GM12878 (cell line): ENCODE measurements around the gene MAT2B. TPM values are rescaled to one million over a fixed set of nuclear protein-coding genes. Genes with fewer than 3 reads are reported as not detected.

Source experiments
- ATAC-seq: fragments of 200-7000 bp; cut with Tn5 transposase; 3 replicates; pipeline ENCODE4 v1.9.1; 2020; ENCODE audit warnings: mild to moderate bottlenecking, moderate library complexity
- BruUV-seq: library from RNA; stranded (reverse); fragments of 400-500 nt; replicated peaks from 2 replicates; lab custom pipeline; 2021; lab: Mats Ljungman, UMichigan
- CTCF ChIA-PET: fragments of 300-600 bp; sonication (Branson Sonifier 250); formaldehyde crosslinking; extraction: SDS; loops from one replicate; lab custom pipeline; 2021; ENCODE audit warnings: inconsistent platforms; lab: Yijun Ruan, JAX
- POLR2A ChIA-PET: fragments of 350-600 bp; formaldehyde crosslinking; extraction: SDS; loops from one replicate; lab custom pipeline; 2021; ENCODE audit warnings: inconsistent platforms; lab: Charles Lee
- RAD21 ChIA-PET: fragments of 300-600 bp; sonication (Branson Sonifier 250); formaldehyde crosslinking; loops from one replicate; lab custom pipeline; 2023; ENCODE audit warnings: antibody characterized with exemption; ENCODE audit not compliant: unreplicated experiment; lab: Charles Lee
- SMC1A ChIA-PET: fragments of 300-600 bp; sonication (Branson Sonifier 250); formaldehyde crosslinking; loops from one replicate; lab custom pipeline; 2023; ENCODE audit not compliant: unreplicated experiment, uncharacterized antibody; lab: Charles Lee
- DNase-seq: peaks from one replicate; pipeline ENCODE4 v3.0.0-alpha.2; 2011; ENCODE audit warnings: low read depth, low spot score
- FAIRE-seq: peaks from 3 replicates; lab custom pipeline; 2011; peaks lifted over from hg19 to GRCh38; lab: Jason Lieb, UNC
- H2AFZ ChIP-seq: 2 replicates; pipeline ENCODE4 v1.6.0; 2011; ENCODE audit warnings: low read depth, low read length, control low read depth; ENCODE audit not compliant: control insufficient read depth
- H3K27ac ChIP-seq: 2 replicates; pipeline ENCODE4 v1.5.1; 2011; ENCODE audit warnings: control low read depth; ENCODE audit not compliant: control insufficient read depth, insufficient read depth
- H3K27me3 ChIP-seq, 2 experiments: replicated peaks in 1 of 2; 2 replicates each; pipeline versions ENCODE4 v1.6.0 to v1.6.1; 2011; ENCODE audit warnings: low read length in 1 of 2; ENCODE audit not compliant: control insufficient read depth in 2 of 2, insufficient read depth in 2 of 2
- H3K36me3 ChIP-seq, 2 experiments: 2 replicates each; pipeline ENCODE4 v1.5.1; 2011; ENCODE audit warnings: low read length in 1 of 2; ENCODE audit not compliant: control insufficient read depth in 2 of 2, insufficient read depth in 2 of 2
- H3K4me1 ChIP-seq: 2 replicates; pipeline ENCODE4 v1.6.1; 2011; ENCODE audit warnings: mild to moderate bottlenecking, low read length, moderate library complexity, mixed read lengths; ENCODE audit not compliant: control insufficient read depth, insufficient read depth
- H3K4me2 ChIP-seq: 2 replicates; pipeline ENCODE4 v1.6.0; 2011; ENCODE audit warnings: control low read depth; ENCODE audit not compliant: control insufficient read depth, insufficient read depth
- H3K4me3 ChIP-seq: fragments of 200-600 bp; sonication (generic); 2 replicates; pipeline ENCODE4 v1.5.1; 2016
- H3K79me2 ChIP-seq: 2 replicates; pipeline ENCODE4 v1.6.0; 2011; ENCODE audit warnings: low read length; ENCODE audit not compliant: control insufficient read depth, insufficient read depth
- H3K9ac ChIP-seq: 2 replicates; pipeline ENCODE4 v1.8.0; 2011; ENCODE audit warnings: low read length, control low read depth, mixed read lengths; ENCODE audit not compliant: control insufficient read depth, insufficient read depth
- H3K9me3 ChIP-seq: replicated peaks from 3 replicates; pipeline ENCODE4 v1.5.1; 2011; ENCODE audit warnings: mild to moderate bottlenecking, low read length; ENCODE audit not compliant: control insufficient read depth, insufficient read depth
- H4K20me1 ChIP-seq: 2 replicates; pipeline ENCODE4 v1.6.0; 2011; ENCODE audit not compliant: control insufficient read depth, insufficient read depth
- CBX5 ChIP-seq: sonication (generic); IDR thresholded peaks from 2 replicates; pipeline ENCODE4 v1.6.1; 2016; ENCODE audit warnings: low read depth, moderate library complexity, mild to moderate bottlenecking, inconsistent platforms
- CHD1 ChIP-seq: IDR thresholded peaks from 2 replicates; pipeline ENCODE4 v1.6.1; 2012; ENCODE audit warnings: low read depth, low read length, improper control_type of control experiment
- DPF2 ChIP-seq: fragments of 450-650 bp; IDR thresholded peaks from 2 replicates; pipeline ENCODE4 v1.6.1; 2017; ENCODE audit warnings: mild to moderate bottlenecking
- MEF2A ChIP-seq: IDR thresholded peaks from 2 replicates; pipeline ENCODE4 v1.6.1; 2011; ENCODE audit warnings: low read depth, mild to moderate bottlenecking, low read length, moderate library complexity; ENCODE audit not compliant: insufficient read depth
- TAF1 ChIP-seq: IDR thresholded peaks from 2 replicates; pipeline ENCODE4 v1.6.1; 2011; ENCODE audit warnings: mild to moderate bottlenecking, low read depth, low read length, borderline replicate concordance
- TBL1XR1 ChIP-seq: IDR thresholded peaks from 2 replicates; pipeline ENCODE4 v1.6.1; 2012; ENCODE audit warnings: low read depth, low read length, improper control_type of control experiment
- ZNF24 ChIP-seq: fragments of 450-650 bp; IDR thresholded peaks from 2 replicates; pipeline ENCODE4 v1.6.1; 2017; ENCODE audit warnings: antibody characterized with exemption, mild to moderate bottlenecking
- WGBS: methylation state at CpG from one replicate; pipeline ENCODE4 v1.1.6; 2016; ENCODE audit warnings: low lambda C conversion rate; ENCODE audit not compliant: insufficient replicate concordance, insufficient coverage; ENCODE audit errors: missing lambda C conversion rate; 5-methylcytosine and 5-hydroxymethylcytosine counted together
- in situ Hi-C: fragments of 300-500 bp; cut with MboI; formaldehyde crosslinking; loops from 9 replicates; pipeline ENCODE4 v1.14.3; 2018; ENCODE audit warnings: mixed read lengths
- intact Hi-C: fragments of 100-400 bp; cut with micrococcal nuclease; formaldehyde crosslinking; loops from one replicate; pipeline ENCODE4 v1.14.2; 2022; ENCODE audit not compliant: unreplicated experiment
- polyA plus RNA-seq, 11 experiments: library from polyadenylated mRNA; depleted of rRNA in 4 of 11; unstranded in 6 of 11; stranded (reverse) in 5 of 11; fragments of >200 nt; fragmentation: Nextera tagmentation in 4 of 11; fragmentation: Illumina TruSeq in 1 of 11; extraction: Ambion mirVana in 4 of 11; extraction: Trizol in 1 of 11; gene quantifications; 1 replicate in 1 of 11; 2 replicates in 10 of 11; pipeline versions ENCODE4 v1.2.1 to v1.2.3, GENCODE V29; 2011 to 2016; ENCODE audit warnings: inconsistent platforms in 2 of 11, missing spikeins in 2 of 11, low read depth in 1 of 11
- total RNA-seq, 4 experiments: library from RNA; depleted of rRNA in 3 of 4; stranded (reverse); fragments of >200 nt in 3 of 4; fragmentation: Illumina TruSeq in 1 of 4; extraction: Trizol in 1 of 4; gene quantifications; 2 replicates each; pipeline versions ENCODE4 v1.2.1 to v1.2.3, GENCODE V29; 2013 to 2021
- TF ChIP-seq, protein P1 (sequence below): fragments of 450-650 bp; conservative IDR thresholded peaks from 2 replicates; pipeline ENCODE4 v1.6.1; 2017; ENCODE audit warnings: mild to moderate bottlenecking, moderate library complexity
- TF ChIP-seq, protein P2 (sequence below): fragments of 450-650 bp; IDR thresholded peaks from 2 replicates; pipeline ENCODE4 v1.6.1; 2017; ENCODE audit warnings: low read depth, mild to moderate bottlenecking, moderate library complexity
- TF ChIP-seq, protein P3 (sequence below): IDR thresholded peaks from 2 replicates; pipeline ENCODE4 v1.6.1; 2012; ENCODE audit warnings: low read length, inconsistent platforms
- TF ChIP-seq, protein P4 (sequence below): IDR thresholded peaks from 2 replicates; pipeline ENCODE4 v1.6.1; 2011; ENCODE audit warnings: mild to moderate bottlenecking, low read depth, low read length, moderate library complexity; ENCODE audit not compliant: insufficient replicate concordance

The MAT2B gene
- total and polyA plus RNA-seq, 10 of the 15 experiments (the other 5 are each of a cell fraction or from before 2014, with no cell fraction given) = 43.2 to 122 (median 63.7) TPM

DNA sequence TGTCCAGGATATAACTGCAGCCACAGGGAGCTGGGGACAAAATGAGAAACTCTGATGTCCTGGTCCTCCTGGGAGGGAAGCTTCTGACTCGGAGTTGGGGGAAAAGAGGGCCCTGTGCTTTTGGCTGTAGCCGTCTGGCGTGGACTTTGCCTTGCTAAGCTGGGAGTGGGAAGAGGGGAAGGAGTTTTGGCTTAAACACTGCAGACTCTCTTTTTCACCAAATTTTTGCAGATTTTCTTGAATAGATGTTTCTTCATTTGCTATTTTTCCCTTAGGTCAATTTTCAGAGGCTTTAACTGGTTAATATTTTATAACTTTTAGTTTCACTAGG lies 15.7 kb upstream of the MAT2B start:
- peaks cover 0 to 2% of the 10 kb centered on the region in 2 experiments; a peak in 3 of 4 replicates for H3K36me3 ChIP-seq
- in situ Hi-C loops = no loop called here
- no peak overlapping the region for H3K4me2 ChIP-seq
- no peak for DNase-seq
- H3K9ac ChIP-seq = no peak overlapping the region
- RAD21 ChIA-PET = no interaction called here
- BruUV-seq = no TSS peak
- CTCF ChIA-PET = interaction anchor here (2.3 kb wide), 2 partner anchors 13 to 16 kb away, joined by 10 to 14 read pairs; no protein-coding TSS in a partner anchor
- POLR2A ChIA-PET = interaction anchor here (1.2 to 1.3 kb wide), 2 partner anchors 10 to 16 kb away, joined by 3 to 5 read pairs; no protein-coding TSS in a partner anchor
- FAIRE-seq = no peak
- no peak overlapping the region for H3K27ac ChIP-seq
- no peak for ATAC-seq
- intact Hi-C loops = no loop called here
- no peaks in the 10 kb centered on the region for H3K4me1 ChIP-seq
- H3K79me2 ChIP-seq = no peaks in the 10 kb centered on the region
- H4K20me1 ChIP-seq = no peaks in the 10 kb centered on the region
- no peak overlapping the region for H3K4me3 ChIP-seq
- H2AFZ ChIP-seq = no peak overlapping the region
- no peaks in the 10 kb centered on the region for H3K9me3 ChIP-seq
- SMC1A ChIA-PET = interaction anchor here (0.6 to 1.8 kb wide), 3 partner anchors 10 to 354 kb away, joined by 3 to 5 read pairs (median 4); no protein-coding TSS in a partner anchor
- TF ChIP-seq MEF2A = no peak
- TF ChIP-seq, protein P1, sequence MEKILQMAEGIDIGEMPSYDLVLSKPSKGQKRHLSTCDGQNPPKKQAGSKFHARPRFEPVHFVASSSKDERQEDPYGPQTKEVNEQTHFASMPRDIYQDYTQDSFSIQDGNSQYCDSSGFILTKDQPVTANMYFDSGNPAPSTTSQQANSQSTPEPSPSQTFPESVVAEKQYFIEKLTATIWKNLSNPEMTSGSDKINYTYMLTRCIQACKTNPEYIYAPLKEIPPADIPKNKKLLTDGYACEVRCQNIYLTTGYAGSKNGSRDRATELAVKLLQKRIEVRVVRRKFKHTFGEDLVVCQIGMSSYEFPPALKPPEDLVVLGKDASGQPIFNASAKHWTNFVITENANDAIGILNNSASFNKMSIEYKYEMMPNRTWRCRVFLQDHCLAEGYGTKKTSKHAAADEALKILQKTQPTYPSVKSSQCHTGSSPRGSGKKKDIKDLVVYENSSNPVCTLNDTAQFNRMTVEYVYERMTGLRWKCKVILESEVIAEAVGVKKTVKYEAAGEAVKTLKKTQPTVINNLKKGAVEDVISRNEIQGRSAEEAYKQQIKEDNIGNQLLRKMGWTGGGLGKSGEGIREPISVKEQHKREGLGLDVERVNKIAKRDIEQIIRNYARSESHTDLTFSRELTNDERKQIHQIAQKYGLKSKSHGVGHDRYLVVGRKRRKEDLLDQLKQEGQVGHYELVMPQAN = no peak
- no peak for TF ChIP-seq DPF2
- 95% methylated on average over 3 of the region's 3 CpGs for WGBS
- H3K27me3 ChIP-seq = no peaks in the 10 kb centered on the region

DNA sequence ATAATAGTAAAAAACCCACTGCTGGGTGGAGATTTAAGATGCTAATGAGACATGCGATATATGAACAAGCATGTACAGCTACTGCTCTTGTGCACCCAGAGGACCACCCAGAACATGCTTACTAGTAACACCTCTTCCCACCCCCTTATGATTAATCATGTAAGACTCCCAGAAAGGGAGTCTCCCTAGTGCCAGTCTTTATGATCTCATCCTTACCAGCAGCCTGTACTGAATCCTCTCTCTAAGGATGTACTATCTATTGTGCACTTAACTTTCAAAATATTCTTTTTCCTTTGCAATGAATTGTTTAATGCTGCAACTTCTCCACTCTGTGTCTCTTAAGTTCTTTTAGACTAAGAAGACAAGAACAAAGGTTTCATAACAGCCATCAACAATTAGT lies 9.1 kb upstream of the MAT2B start:
- Histone ChIP-seq H3K4me3 (no peak overlapping the region), H3K4me1 (no peaks in the 10 kb centered on the region), H4K20me1 (no peaks in the 10 kb centered on the region), H3K4me2 (no peak overlapping the region), H2AFZ (no peak overlapping the region), H3K27me3 (no peaks in the 10 kb centered on the region), H3K79me2 (no peaks in the 10 kb centered on the region), H3K27ac (no peak overlapping the region), H3K9ac (no peak overlapping the region), H3K9me3 (no peaks in the 10 kb centered on the region), H3K36me3 (no peaks in the 10 kb centered on the region; a peak in 1 of 4 replicates)
- no TSS peak for BruUV-seq
- no peak for DNase-seq
- POLR2A ChIA-PET = interaction anchor here (0.5 to 1.4 kb wide), 2 partner anchors 49 to 57 kb away, joined by 4 read pairs; no protein-coding TSS in a partner anchor
- in situ Hi-C loops (no loop called here), intact Hi-C loops (no loop called here)
- SMC1A ChIA-PET = interaction anchor here (1.2 kb wide), 1 partner anchor 15 kb away, joined by 4 read pairs; no protein-coding TSS in a partner anchor
- WGBS = 93% methylated on average over 1 of the region's 1 CpG
- RAD21 ChIA-PET = no interaction called here
- no peak for ATAC-seq
- no peak for FAIRE-seq
- CTCF ChIA-PET = interaction anchor here (1.0 to 3.4 kb wide), 2 partner anchors 14 to 22 kb away, joined by 3 to 12 read pairs; no protein-coding TSS in a partner anchor
- TF ChIP-seq, protein P2, sequence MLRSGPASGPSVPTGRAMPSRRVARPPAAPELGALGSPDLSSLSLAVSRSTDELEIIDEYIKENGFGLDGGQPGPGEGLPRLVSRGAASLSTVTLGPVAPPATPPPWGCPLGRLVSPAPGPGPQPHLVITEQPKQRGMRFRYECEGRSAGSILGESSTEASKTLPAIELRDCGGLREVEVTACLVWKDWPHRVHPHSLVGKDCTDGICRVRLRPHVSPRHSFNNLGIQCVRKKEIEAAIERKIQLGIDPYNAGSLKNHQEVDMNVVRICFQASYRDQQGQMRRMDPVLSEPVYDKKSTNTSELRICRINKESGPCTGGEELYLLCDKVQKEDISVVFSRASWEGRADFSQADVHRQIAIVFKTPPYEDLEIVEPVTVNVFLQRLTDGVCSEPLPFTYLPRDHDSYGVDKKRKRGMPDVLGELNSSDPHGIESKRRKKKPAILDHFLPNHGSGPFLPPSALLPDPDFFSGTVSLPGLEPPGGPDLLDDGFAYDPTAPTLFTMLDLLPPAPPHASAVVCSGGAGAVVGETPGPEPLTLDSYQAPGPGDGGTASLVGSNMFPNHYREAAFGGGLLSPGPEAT = no peak
- TF ChIP-seq, protein P3, sequence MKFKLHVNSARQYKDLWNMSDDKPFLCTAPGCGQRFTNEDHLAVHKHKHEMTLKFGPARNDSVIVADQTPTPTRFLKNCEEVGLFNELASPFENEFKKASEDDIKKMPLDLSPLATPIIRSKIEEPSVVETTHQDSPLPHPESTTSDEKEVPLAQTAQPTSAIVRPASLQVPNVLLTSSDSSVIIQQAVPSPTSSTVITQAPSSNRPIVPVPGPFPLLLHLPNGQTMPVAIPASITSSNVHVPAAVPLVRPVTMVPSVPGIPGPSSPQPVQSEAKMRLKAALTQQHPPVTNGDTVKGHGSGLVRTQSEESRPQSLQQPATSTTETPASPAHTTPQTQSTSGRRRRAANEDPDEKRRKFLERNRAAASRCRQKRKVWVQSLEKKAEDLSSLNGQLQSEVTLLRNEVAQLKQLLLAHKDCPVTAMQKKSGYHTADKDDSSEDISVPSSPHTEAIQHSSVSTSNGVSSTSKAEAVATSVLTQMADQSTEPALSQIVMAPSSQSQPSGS = no peak
- TF ChIP-seq TAF1 (no peak), TBL1XR1 (no peak), CBX5 (no peak), CHD1 (no peak), ZNF24 (no peak)
- TF ChIP-seq, protein P4, sequence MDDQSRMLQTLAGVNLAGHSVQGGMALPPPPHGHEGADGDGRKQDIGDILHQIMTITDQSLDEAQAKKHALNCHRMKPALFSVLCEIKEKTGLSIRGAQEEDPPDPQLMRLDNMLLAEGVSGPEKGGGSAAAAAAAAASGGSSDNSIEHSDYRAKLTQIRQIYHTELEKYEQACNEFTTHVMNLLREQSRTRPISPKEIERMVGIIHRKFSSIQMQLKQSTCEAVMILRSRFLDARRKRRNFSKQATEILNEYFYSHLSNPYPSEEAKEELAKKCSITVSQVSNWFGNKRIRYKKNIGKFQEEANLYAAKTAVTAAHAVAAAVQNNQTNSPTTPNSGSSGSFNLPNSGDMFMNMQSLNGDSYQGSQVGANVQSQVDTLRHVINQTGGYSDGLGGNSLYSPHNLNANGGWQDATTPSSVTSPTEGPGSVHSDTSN = no peak
